DND-41 (cell line): ENCODE data around the gene NF1.

Source experiments
- ATAC-seq: fragments of 200-7000 bp; cut with Tn5 transposase; 3 replicates; pipeline ENCODE4 v1.9.1; 2021; ENCODE audit warnings: low read depth; ENCODE audit not compliant: insufficient read depth
- DNase-seq: peaks from one replicate; pipeline ENCODE4 v3.0.0-alpha.2; 2020
- H2AFZ ChIP-seq: 2 replicates; pipeline ENCODE4 v1.6.0; 2012; ENCODE audit warnings: low read depth, low read length
- H3K27ac ChIP-seq: 2 replicates; pipeline ENCODE4 v1.5.1; 2012; ENCODE audit warnings: low read length, inconsistent platforms
- H3K27me3 ChIP-seq: fragments of 200-600 bp; sonication (generic); 2 replicates; pipeline ENCODE4 v1.6.0; 2012; ENCODE audit warnings: low read length, mild to moderate bottlenecking, inconsistent platforms; ENCODE audit not compliant: insufficient read depth, poor library complexity
- H3K36me3 ChIP-seq: 2 replicates; pipeline ENCODE4 v1.5.1; 2012; ENCODE audit warnings: low read length, inconsistent platforms; ENCODE audit not compliant: insufficient read depth
- H3K4me1 ChIP-seq: 2 replicates; pipeline ENCODE4 v1.5.1; 2012; ENCODE audit warnings: mild to moderate bottlenecking, low read length; ENCODE audit not compliant: insufficient read depth
- H3K4me2 ChIP-seq: 2 replicates; pipeline ENCODE4 v1.6.0; 2012; ENCODE audit warnings: mild to moderate bottlenecking, moderate library complexity, low read length, inconsistent platforms; ENCODE audit not compliant: insufficient read depth
- H3K4me3 ChIP-seq, 2 experiments: fragments of 200-600 bp in 1 of 2; shearing (Covaris generic) in 1 of 2; 2 replicates each; pipeline ENCODE4 v1.5.1; 2012 to 2016; ENCODE audit warnings: inconsistent platforms in 2 of 2, low read length in 2 of 2, mild to moderate bottlenecking in 2 of 2, low read depth in 1 of 2, moderate library complexity in 1 of 2
- H3K79me2 ChIP-seq: 2 replicates; pipeline ENCODE4 v1.6.0; 2012; ENCODE audit warnings: low read length, inconsistent platforms; ENCODE audit not compliant: insufficient read depth
- H3K9ac ChIP-seq: 2 replicates; pipeline ENCODE4 v1.6.0; 2012; ENCODE audit warnings: low read depth, mild to moderate bottlenecking, inconsistent platforms, low read length, moderate library complexity
- H3K9me3 ChIP-seq: 2 replicates; pipeline ENCODE4 v1.5.1; 2012; ENCODE audit warnings: low read length, moderate library complexity, mild to moderate bottlenecking, inconsistent platforms; ENCODE audit not compliant: insufficient read depth, severe bottlenecking
- H4K20me1 ChIP-seq: 2 replicates; pipeline ENCODE4 v1.6.0; 2012; ENCODE audit warnings: low read length; ENCODE audit not compliant: insufficient read depth
- CTCF ChIP-seq: IDR thresholded peaks from 2 replicates; pipeline ENCODE4 v1.5.1; 2012; ENCODE audit warnings: borderline replicate concordance, low read length, moderate library complexity, mild to moderate bottlenecking; ENCODE audit not compliant: poor library complexity, severe bottlenecking; ENCODE audit errors: extremely low read depth
- EZH2 ChIP-seq: IDR thresholded peaks from 3 replicates; pipeline ENCODE4 v1.6.1; 2012; ENCODE audit warnings: borderline replicate concordance, low read depth, mild to moderate bottlenecking, moderate library complexity, low read length, inconsistent platforms; ENCODE audit not compliant: severe bottlenecking

Gene NF1

GRCh38 chr17:31248986-31249834, 154.4 kb downstream of the NF1 start:
- Histone ChIP-seq H3K4me1 (no peaks in the 10 kb centered on the region), H3K27me3 (no peaks in the 10 kb centered on the region), H2AFZ (no peak overlapping the region), H3K36me3 (peaks cover 38% of the 10 kb centered on the region), H4K20me1 (no peaks in the 10 kb centered on the region), H3K9me3 (no peaks in the 10 kb centered on the region), H3K9ac (no peak overlapping the region), H3K4me2 (no peak overlapping the region), H3K79me2 (no peaks in the 10 kb centered on the region), H3K4me3 (no peak overlapping the region), H3K27ac (no peak overlapping the region)
- DNase-seq = no peak
- ATAC-seq = no peak
- TF ChIP-seq EZH2 (no peak), CTCF (no peak)

- no peaks in the 10 kb centered on the region for H4K20me1 ChIP-seq
- H2AFZ ChIP-seq = no peak overlapping the region
- no peak overlapping the region for H3K4me3 ChIP-seq
- ATAC-seq (no peak), DNase-seq (no peak)
- H3K27ac ChIP-seq = no peak overlapping the region
- no peaks in the 10 kb centered on the region for H3K27me3 ChIP-seq
- no peaks in the 10 kb centered on the region for H3K4me1 ChIP-seq
- H3K9me3 ChIP-seq = no peaks in the 10 kb centered on the region
- no peaks in the 10 kb centered on the region for H3K79me2 ChIP-seq
- no peak overlapping the region for H3K9ac ChIP-seq
- no peak overlapping the region for H3K4me2 ChIP-seq
- peaks cover 32% of the 10 kb centered on the region for H3K36me3 ChIP-seq
- TF ChIP-seq CTCF = no peak
- no peak for TF ChIP-seq EZH2
Measured at GRCh38 chr17:31249835-31250141, 155.0 kb downstream of the NF1 start.

GRCh38 chr17:31250229-31250628, 155.5 kb downstream of the NF1 start:
- Histone ChIP-seq H3K4me2 (no peak overlapping the region), H3K4me1 (no peaks in the 10 kb centered on the region), H3K27ac (no peak overlapping the region), H4K20me1 (no peaks in the 10 kb centered on the region), H3K9ac (no peak overlapping the region), H3K79me2 (no peaks in the 10 kb centered on the region), H2AFZ (no peak overlapping the region), H3K4me3 (no peak overlapping the region), H3K27me3 (no peaks in the 10 kb centered on the region), H3K36me3 (peaks cover 28% of the 10 kb centered on the region), H3K9me3 (no peaks in the 10 kb centered on the region)
- ATAC-seq = no peak
- TF ChIP-seq CTCF (no peak), EZH2 (no peak)
- no peak for DNase-seq
